SK-N-SH treated with all-trans-retinoic acid at 6 μM for 48 hours (cell line): ENCODE measurements around the gene SLC35E4.

Source experiments
- ARNTL ChIP-seq: fragments of 450-650 bp; formaldehyde crosslinking; IDR thresholded peaks from 2 replicates; pipeline ENCODE4 v1.5.0; 2020; ENCODE audit warnings: low read depth, mild to moderate bottlenecking, moderate library complexity, borderline replicate concordance
- CREB5 ChIP-seq: fragments of 250-450 bp; sonication (Bioruptor Pico); IDR thresholded peaks from 2 replicates; pipeline ENCODE4 v1.5.1; 2020; ENCODE audit warnings: low read depth, mild to moderate bottlenecking, moderate library complexity
- ESRRG ChIP-seq: fragments of 250-450 bp; sonication (Bioruptor Pico); IDR thresholded peaks from 2 replicates; pipeline ENCODE4 v1.6.1; 2021; ENCODE audit warnings: mild to moderate bottlenecking
- GLIS3 ChIP-seq: fragments of 250-450 bp; sonication (Bioruptor Pico); IDR thresholded peaks from 2 replicates; pipeline ENCODE4 v1.5.0; 2020; ENCODE audit warnings: mild to moderate bottlenecking, moderate library complexity
- PATZ1 ChIP-seq: fragments of 250-450 bp; sonication (Bioruptor Pico); IDR thresholded peaks from 2 replicates; pipeline ENCODE4 v1.8.0; 2020; ENCODE audit warnings: mild to moderate bottlenecking, moderate library complexity, borderline replicate concordance
- POU6F1 ChIP-seq: fragments of 250-450 bp; sonication (Bioruptor Pico); IDR thresholded peaks from 2 replicates; pipeline ENCODE4 v1.8.0; 2021; ENCODE audit warnings: low read depth, mild to moderate bottlenecking, moderate library complexity, borderline replicate concordance
- RARB ChIP-seq: fragments of 250-450 bp; sonication (Bioruptor Pico); IDR thresholded peaks from 2 replicates; pipeline ENCODE4 v1.8.0; 2021; ENCODE audit warnings: mild to moderate bottlenecking, moderate library complexity
- SNAI2 ChIP-seq: fragments of 250-450 bp; sonication (Bioruptor Pico); IDR thresholded peaks from 2 replicates; pipeline ENCODE4 v1.5.0; 2020; ENCODE audit warnings: mild to moderate bottlenecking, moderate library complexity
- TOX ChIP-seq: fragments of 250-450 bp; sonication (Bioruptor Pico); IDR thresholded peaks from 2 replicates; pipeline ENCODE4 v1.8.0; 2021; ENCODE audit warnings: mild to moderate bottlenecking, moderate library complexity, borderline replicate concordance
- TSHZ2 ChIP-seq: fragments of 250-450 bp; sonication (Bioruptor Pico); IDR thresholded peaks from 2 replicates; pipeline ENCODE4 v1.5.0; 2020; ENCODE audit warnings: mild to moderate bottlenecking, moderate library complexity
- ZFP3 ChIP-seq: fragments of 250-450 bp; sonication (Bioruptor Pico); IDR thresholded peaks from 2 replicates; pipeline ENCODE4 v1.5.0; 2020; ENCODE audit warnings: mild to moderate bottlenecking, moderate library complexity
- ZFP30 ChIP-seq: fragments of 450-650 bp; formaldehyde crosslinking; IDR thresholded peaks from 2 replicates; pipeline ENCODE4 v1.5.0; 2022; ENCODE audit warnings: mild to moderate bottlenecking, moderate library complexity
- ZNF565 ChIP-seq: fragments of 450-650 bp; formaldehyde crosslinking; conservative IDR thresholded peaks from 2 replicates; pipeline ENCODE4 v1.5.0; 2020; ENCODE audit warnings: low read depth, mild to moderate bottlenecking, moderate library complexity
- ZNF70 ChIP-seq: fragments of 450-650 bp; formaldehyde crosslinking; IDR thresholded peaks from 2 replicates; pipeline ENCODE4 v1.5.0; 2020; ENCODE audit warnings: mild to moderate bottlenecking, moderate library complexity

- TF ChIP-seq ARNTL (CRISPR knock-in tag) (no peak), POU6F1 (no peak), GLIS3 (no peak), ZNF70 (CRISPR knock-in tag) (no peak), ZFP3 (CRISPR knock-in tag) (no peak), CREB5 (CRISPR knock-in tag) (no peak), TSHZ2 (no peak), RARB (CRISPR knock-in tag) (no peak), PATZ1 (CRISPR knock-in tag) (no peak), ZNF565 (CRISPR knock-in tag) (no peak), ZFP30 (CRISPR knock-in tag) (no peak), TOX (CRISPR knock-in tag) (no peak), ESRRG (CRISPR knock-in tag) (no peak), SNAI2 (CRISPR knock-in tag) (no peak)
Measured at GRCh38 chr22:30654361-30654760, 18.8 kb downstream of the SLC35E4 start.
